A549 (cell line): ENCODE measurements around the gene PADI6. TPM values are rescaled to one million over a fixed set of nuclear protein-coding genes. Genes with fewer than 3 reads are reported as not detected.

ENCODE experiments used
- ATAC-seq, 2 experiments: fragments of 200-7000 bp in 1 of 2; fragments of >200 bp in 1 of 2; cut with Nextera tagmentation in 1 of 2; cut with Tn5 transposase in 1 of 2; 3 replicates each; pipeline versions ENCODE4 v1.8.0 to v1.9.1; 2018 to 2020; ENCODE audit warnings: mild to moderate bottlenecking in 1 of 2, moderate library complexity in 1 of 2
- CTCF ChIA-PET: fragments of 300-600 bp; sonication (Branson Sonifier 250); formaldehyde crosslinking; extraction: SDS; loops from one replicate; lab custom pipeline; 2021; ENCODE audit warnings: antibody characterized with exemption, inconsistent platforms; lab: Yijun Ruan, JAX
- POLR2A ChIA-PET: fragments of 350-600 bp; formaldehyde crosslinking; extraction: SDS; loops from one replicate; lab custom pipeline; 2021; ENCODE audit warnings: antibody characterized with exemption, inconsistent platforms; lab: Yijun Ruan, JAX
- DNase-seq, 2 experiments: peaks; one replicate each; pipeline versions ENCODE4 v3.0.0 to v3.0.0-alpha.2; 2011 to 2016; ENCODE audit warnings: low read depth in 1 of 2, low spot score in 1 of 2
- FAIRE-seq: peaks from 2 replicates; lab custom pipeline; 2011; peaks lifted over from hg19 to GRCh38; lab: Jason Lieb, UNC
- H3K27ac ChIP-seq, 2 experiments: fragments of >200 bp; sonication (Bioruptor Twin); formaldehyde crosslinking; 3 replicates each; pipeline ENCODE4 v1.5.1; 2016 to 2017
- H3K4me1 ChIP-seq: fragments of >200 bp; sonication (Bioruptor Twin); formaldehyde crosslinking; 3 replicates; pipeline ENCODE4 v1.6.1; 2016
- H3K4me2 ChIP-seq: fragments of >200 bp; sonication (Bioruptor Twin); formaldehyde crosslinking; 3 replicates; pipeline ENCODE4 v1.6.1; 2016
- H3K4me3 ChIP-seq: fragments of >200 bp; sonication (Bioruptor Twin); formaldehyde crosslinking; 3 replicates; pipeline ENCODE4 v1.5.1; 2016
- H3K9me3 ChIP-seq: fragments of >200 bp; sonication (Bioruptor Twin); formaldehyde crosslinking; 3 replicates; pipeline ENCODE4 v1.6.1; 2016
- BHLHE40 ChIP-seq: IDR thresholded peaks from 2 replicates; pipeline ENCODE4 v1.6.1; 2012; ENCODE audit warnings: low read depth, low read length, inconsistent platforms
- CBX8 ChIP-seq: fragments of 200-600 bp; sonication (generic); IDR thresholded peaks from 2 replicates; pipeline ENCODE4 v1.6.1; 2016
- CEBPB ChIP-seq, 2 experiments: fragments of >200 bp in 1 of 2; sonication (Bioruptor Twin) in 1 of 2; formaldehyde crosslinking in 1 of 2; IDR thresholded peaks; 2 replicates each; pipeline ENCODE4 v1.6.1; 2012 to 2016
- CHD2 ChIP-seq: fragments of 150-350 bp; IDR thresholded peaks from 2 replicates; pipeline ENCODE4 v1.6.1; 2014; ENCODE audit warnings: low read length; ENCODE audit not compliant: partially characterized antibody
- EP300 ChIP-seq, 2 experiments: fragments of >200 bp; sonication (Bioruptor Twin); formaldehyde crosslinking; IDR thresholded peaks; 2 replicates in 1 of 2; 3 replicates in 1 of 2; pipeline ENCODE4 v1.6.1; 2016 to 2017
- HDAC2 ChIP-seq: fragments of 200-600 bp; sonication (generic); IDR thresholded peaks from 2 replicates; pipeline ENCODE4 v1.6.1; 2016
- HOXB5 ChIP-seq: fragments of 250-450 bp; sonication (Bioruptor Pico); IDR thresholded peaks from 2 replicates; pipeline ENCODE4 v1.5.0; 2020; ENCODE audit warnings: mild to moderate bottlenecking, moderate library complexity
- JUNB ChIP-seq: fragments of >200 bp; sonication (Bioruptor Twin); formaldehyde crosslinking; IDR thresholded peaks from 2 replicates; pipeline ENCODE4 v1.6.1; 2016
- KDM1A ChIP-seq: fragments of 200-600 bp; sonication (generic); IDR thresholded peaks from 2 replicates; pipeline ENCODE4 v1.6.1; 2016; ENCODE audit warnings: low read depth, mild to moderate bottlenecking
- KDM5A ChIP-seq: fragments of 200-600 bp; sonication (generic); IDR thresholded peaks from 2 replicates; pipeline ENCODE4 v1.6.1; 2016; ENCODE audit warnings: antibody characterized with exemption, mild to moderate bottlenecking
- MAZ ChIP-seq: fragments of 150-350 bp; IDR thresholded peaks from 2 replicates; pipeline ENCODE4 v1.6.1; 2014; ENCODE audit warnings: antibody characterized with exemption, low read depth, low read length, borderline replicate concordance
- POLR2AphosphoS2 ChIP-seq: conservative IDR thresholded peaks from 2 replicates; pipeline ENCODE4 v1.6.1; 2012; ENCODE audit warnings: low read length, improper control_type of control experiment, inconsistent platforms
- RAD21 ChIP-seq, 2 experiments: fragments of >200 bp in 1 of 2; sonication (Bioruptor Twin) in 1 of 2; formaldehyde crosslinking in 1 of 2; IDR thresholded peaks in 1 of 2; conservative IDR thresholded peaks in 1 of 2; 2 replicates in 1 of 2; 3 replicates in 1 of 2; pipeline ENCODE4 v1.6.1; 2012 to 2018; ENCODE audit warnings: inconsistent platforms in 1 of 2
- RARB ChIP-seq: fragments of 250-450 bp; sonication (Bioruptor Pico); IDR thresholded peaks from 2 replicates; pipeline ENCODE4 v1.8.0; 2021; ENCODE audit warnings: mild to moderate bottlenecking, moderate library complexity
- REST ChIP-seq: fragments of 200-600 bp; sonication (generic); IDR thresholded peaks from 2 replicates; pipeline ENCODE4 v1.6.1; 2016; ENCODE audit warnings: antibody characterized with exemption, mild to moderate bottlenecking, moderate library complexity
- RFX5 ChIP-seq: fragments of 450-650 bp; IDR thresholded peaks from 2 replicates; pipeline ENCODE4 v1.7.1; 2014; ENCODE audit warnings: antibody characterized with exemption, mild to moderate bottlenecking, moderate library complexity
- SMC3 ChIP-seq: fragments of >200 bp; sonication (Bioruptor Twin); formaldehyde crosslinking; IDR thresholded peaks from 3 replicates; pipeline ENCODE4 v1.6.1; 2018; ENCODE audit warnings: inconsistent platforms
- TP53 ChIP-seq: fragments of 250-450 bp; sonication (Bioruptor Pico); IDR thresholded peaks from 2 replicates; pipeline ENCODE4 v1.5.0; 2021; ENCODE audit warnings: mild to moderate bottlenecking, moderate library complexity
- USF2 ChIP-seq: fragments of 450-650 bp; IDR thresholded peaks from 2 replicates; pipeline ENCODE4 v1.6.1; 2014; ENCODE audit warnings: antibody characterized with exemption
- ZFP36 ChIP-seq: fragments of 450-650 bp; IDR thresholded peaks from 2 replicates; pipeline ENCODE4 v1.6.1; 2014; ENCODE audit warnings: borderline replicate concordance; ENCODE audit not compliant: partially characterized antibody
- ZSCAN20 ChIP-seq: fragments of 250-450 bp; sonication (Bioruptor Pico); IDR thresholded peaks from 2 replicates; pipeline ENCODE4 v1.8.0; 2022; ENCODE audit warnings: mild to moderate bottlenecking, moderate library complexity
- WGBS: methylation state at CpG from one replicate; pipeline ENCODE4 v1.1.6; 2017; ENCODE audit errors: missing lambda C conversion rate; 5-methylcytosine and 5-hydroxymethylcytosine counted together
- polyA plus RNA-seq, 4 experiments: library from polyadenylated mRNA; depleted of rRNA in 3 of 4; stranded (reverse); fragments of >200 nt; fragmentation: RNase III in 1 of 4; extraction: RNeasy Plus Mini Kit Qiagen cat#74134 plus additional on column Dnase treatment in 1 of 4; gene quantifications; 2 replicates in 3 of 4; 3 replicates in 1 of 4; pipeline ENCODE4 v1.2.3, GENCODE V29; 2011 to 2017

Gene PADI6
- polyA plus RNA-seq, 2 of the 4 experiments (the other 2 are of a cell fraction) = not detected

GRCh38 chr1:17350083-17350482 lies 21.9 kb upstream of the PADI6 start:
- TF ChIP-seq REST (no peak), ZFP36 (no peak), TP53 (CRISPR knock-in tag) (no peak), RARB (CRISPR knock-in tag) (no peak), EP300 (IDR thresholded peaks at IDR 0.05) (no peak), CBX8 (no peak)
- Histone ChIP-seq H3K4me1 (peaks cover 11% of the 10 kb centered on the region), H3K4me2 (no peak overlapping the region), H3K9me3 (no peaks in the 10 kb centered on the region), H3K27ac (no peak overlapping the region), H3K4me3 (no peak overlapping the region)
- ATAC-seq (no peak), DNase-seq (no peak), FAIRE-seq (no peak)
- POLR2A ChIA-PET = no interaction called here
- WGBS = 83% methylated on average over 8 of the region's 8 CpGs
- CTCF ChIA-PET = interaction anchor here (1.0 kb wide), 1 partner anchor 14 kb away, joined by 3 read pairs; no protein-coding TSS in a partner anchor

- peaks cover 11% of the 10 kb centered on the region for H3K4me1 ChIP-seq
- CTCF ChIA-PET = interaction anchor here (1.0 to 1.9 kb wide), 2 partner anchors 15 to 20 kb away, joined by 3 to 5 read pairs; no protein-coding TSS in a partner anchor
- TF ChIP-seq SMC3 = no peak
- TF ChIP-seq HDAC2 = no peak
- TF ChIP-seq KDM1A = no peak
- no peak for TF ChIP-seq KDM5A
- TF ChIP-seq CBX8 = no peak
- no peak for TF ChIP-seq RAD21 (conservative IDR thresholded peaks at IDR 0.05 in 1 of 2, IDR thresholded peaks at IDR 0.05 in 1 of 2)
- no peak for TF ChIP-seq CEBPB (IDR thresholded peaks at IDR 0.05)
- no peak for TF ChIP-seq ZSCAN20
- TF ChIP-seq JUNB = no peak
- no peak for TF ChIP-seq MAZ
- TF ChIP-seq EP300 (IDR thresholded peaks at IDR 0.05) = no peak
- no peak for TF ChIP-seq RFX5
- no peak for TF ChIP-seq USF2
- no peak for TF ChIP-seq CHD2
- no peak for TF ChIP-seq POLR2AphosphoS2
- no peak for TF ChIP-seq HOXB5 (CRISPR knock-in tag)
- no peak for TF ChIP-seq BHLHE40
- H3K4me2 ChIP-seq = no peak overlapping the region
- FAIRE-seq (no peak), ATAC-seq (no peak), DNase-seq (no peak)
- WGBS = 62% methylated on average over 7 of the region's 7 CpGs
- POLR2A ChIA-PET = interaction anchor here (0.7 kb wide), 1 partner anchor 1161 kb away, joined by 5 read pairs; no protein-coding TSS in a partner anchor
- H3K9me3 ChIP-seq = no peaks in the 10 kb centered on the region
- H3K27ac ChIP-seq = no peak overlapping the region
- no peak overlapping the region for H3K4me3 ChIP-seq
Measured at GRCh38 chr1:17350928-17351446, 21.0 kb upstream of the PADI6 start.
